ENCODE data around the gene MARVELD2.
A peak's percentile ranks its signal among the peaks of the same experiment; 100 is the strongest.
"Not testable (repeated sequence)": the region's sequence is repeated elsewhere in the genome, so short reads cannot be mapped to it uniquely, and the experiment has no call there.

MARVELD2 gene

GRCh38 chr5:69414885-69415583 lies at the start of gene MARVELD2:
TSS of gene MARVELD2 (plus strand) at chr5:69415116. CDS start at chr5:69419386, 4,270 bp downstream.
- DNase-seq, result peak; percentile 28

GRCh38 chr5:69367697-69368279 lies 47.1 kb upstream of the MARVELD2 start:
- DNase-seq, result no peak

GRCh38 chr5:69368458-69369339 lies 46.2 kb upstream of the MARVELD2 start:
- DNase-seq, result no peak

- DNase-seq, result peak; percentile 90
Measured at GRCh38 chr5:69369340-69370121, 45.4 kb upstream of the MARVELD2 start, which contains the start of the genes AK6, RAD17 and TAF9. TSS of gene AK6 (minus strand) at chr5:69369520. CDS start at chr5:69369490, 30 bp downstream. TSS of gene RAD17 (plus strand) at chr5:69369818. CDS start at chr5:69372209, 2,391 bp downstream. TSS of gene TAF9 (minus strand) at chr5:69369520. CDS start at chr5:69365737, 3,783 bp downstream.

GRCh38 chr5:69370335-69370734 lies 44.6 kb upstream of the MARVELD2 start:
- not testable (repeated sequence) for DNase-seq

- no peak for DNase-seq
Measured at GRCh38 chr5:69372394-69372793, 42.5 kb upstream of the MARVELD2 start.

GRCh38 chr5:69374911-69375446 lies 39.9 kb upstream of the MARVELD2 start:
- no peak for DNase-seq

GRCh38 chr5:69378376-69378775 lies 36.5 kb upstream of the MARVELD2 start:
- DNase-seq, result no peak

GRCh38 chr5:69404659-69405330 lies 10.1 kb upstream of the MARVELD2 start:
- DNase-seq, result no peak

- DNase-seq, result no peak
Measured at GRCh38 chr5:69415584-69415958, 655 bp downstream of the MARVELD2 start.

GRCh38 chr5:69416180-69416579 lies 1.3 kb downstream of the MARVELD2 start:
- DNase-seq, result no peak

- DNase-seq, result no peak
Measured at GRCh38 chr5:69416699-69417098, 1.8 kb downstream of the MARVELD2 start.

GRCh38 chr5:69418554-69418953 lies 3.6 kb downstream of the MARVELD2 start:
- DNase-seq, result no peak

- DNase-seq, result no peak
Measured at GRCh38 chr5:69431424-69432303, 16.7 kb downstream of the MARVELD2 start.

- no peak for DNase-seq
Measured at GRCh38 chr5:69432412-69433206, 17.7 kb downstream of the MARVELD2 start.

- peak; percentile 21 for DNase-seq
Measured at GRCh38 chr5:69435276-69435884, 20.5 kb downstream of the MARVELD2 start.

- no peak for DNase-seq
Measured at GRCh38 chr5:69444127-69444754, 29.3 kb downstream of the MARVELD2 start.

- no peak for DNase-seq
Measured at GRCh38 chr5:69449511-69449910, 34.6 kb downstream of the MARVELD2 start.

GRCh38 chr5:69450116-69450515 lies 35.2 kb downstream of the MARVELD2 start:
- peak; percentile 84 for DNase-seq

Data from fibroblast of skin of right quadriceps (primary cell).